GM06990 (cell line): ENCODE results near the gene CSTPP1.

Source experiments
- DNase-seq: peaks from one replicate; pipeline ENCODE4 v3.0.0-alpha.2; 2011; ENCODE audit not compliant: insufficient read length; ENCODE audit errors: extremely low read depth
- H3K27me3 ChIP-seq: replicated peaks from 2 replicates; pipeline ENCODE4 v1.6.0; 2011; ENCODE audit warnings: low read length; ENCODE audit not compliant: control insufficient read depth, insufficient read depth
- H3K36me3 ChIP-seq: 2 replicates; pipeline ENCODE4 v1.5.1; 2011; ENCODE audit warnings: low read length; ENCODE audit not compliant: control insufficient read depth, insufficient read depth
- H3K4me3 ChIP-seq: replicated peaks from 2 replicates; pipeline ENCODE4 v1.5.1; 2011; ENCODE audit warnings: low read depth, mild to moderate bottlenecking, control low read depth, low read length
- TF ChIP-seq, protein P1 (sequence below): IDR thresholded peaks from 2 replicates; pipeline ENCODE4 v1.5.1; 2011; ENCODE audit warnings: low read length, control low read depth, mild to moderate bottlenecking, inconsistent platforms; ENCODE audit not compliant: insufficient read depth, poor library complexity, severe bottlenecking

The CSTPP1 gene

DNA sequence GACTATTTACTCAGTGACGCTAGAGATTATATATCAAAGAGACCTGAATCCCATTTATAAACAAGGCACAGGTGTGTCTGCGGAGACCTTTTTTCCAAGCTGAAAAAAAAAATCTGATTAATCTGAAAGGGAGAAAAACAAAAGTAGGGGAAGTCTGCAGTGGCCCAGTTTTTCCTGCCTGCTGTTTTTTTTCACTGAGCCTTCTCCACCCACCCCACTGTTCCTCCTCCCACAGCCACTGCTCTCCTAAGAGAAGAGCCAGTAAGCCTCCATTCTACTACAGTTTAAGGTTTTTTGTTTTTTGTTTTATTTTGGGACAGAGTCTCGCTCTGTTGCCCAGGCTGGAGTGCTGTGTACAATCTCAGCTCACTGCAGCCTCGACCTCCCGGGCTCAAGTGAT lies 221.7 kb downstream of the CSTPP1 start:
- Histone ChIP-seq H3K4me3 (no peak overlapping the region), H3K36me3 (peaks cover 5% of the 10 kb centered on the region), H3K27me3 (no peaks in the 10 kb centered on the region)
- TF ChIP-seq, protein P1, sequence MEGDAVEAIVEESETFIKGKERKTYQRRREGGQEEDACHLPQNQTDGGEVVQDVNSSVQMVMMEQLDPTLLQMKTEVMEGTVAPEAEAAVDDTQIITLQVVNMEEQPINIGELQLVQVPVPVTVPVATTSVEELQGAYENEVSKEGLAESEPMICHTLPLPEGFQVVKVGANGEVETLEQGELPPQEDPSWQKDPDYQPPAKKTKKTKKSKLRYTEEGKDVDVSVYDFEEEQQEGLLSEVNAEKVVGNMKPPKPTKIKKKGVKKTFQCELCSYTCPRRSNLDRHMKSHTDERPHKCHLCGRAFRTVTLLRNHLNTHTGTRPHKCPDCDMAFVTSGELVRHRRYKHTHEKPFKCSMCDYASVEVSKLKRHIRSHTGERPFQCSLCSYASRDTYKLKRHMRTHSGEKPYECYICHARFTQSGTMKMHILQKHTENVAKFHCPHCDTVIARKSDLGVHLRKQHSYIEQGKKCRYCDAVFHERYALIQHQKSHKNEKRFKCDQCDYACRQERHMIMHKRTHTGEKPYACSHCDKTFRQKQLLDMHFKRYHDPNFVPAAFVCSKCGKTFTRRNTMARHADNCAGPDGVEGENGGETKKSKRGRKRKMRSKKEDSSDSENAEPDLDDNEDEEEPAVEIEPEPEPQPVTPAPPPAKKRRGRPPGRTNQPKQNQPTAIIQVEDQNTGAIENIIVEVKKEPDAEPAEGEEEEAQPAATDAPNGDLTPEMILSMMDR = no peak
- no peak for DNase-seq

DNA sequence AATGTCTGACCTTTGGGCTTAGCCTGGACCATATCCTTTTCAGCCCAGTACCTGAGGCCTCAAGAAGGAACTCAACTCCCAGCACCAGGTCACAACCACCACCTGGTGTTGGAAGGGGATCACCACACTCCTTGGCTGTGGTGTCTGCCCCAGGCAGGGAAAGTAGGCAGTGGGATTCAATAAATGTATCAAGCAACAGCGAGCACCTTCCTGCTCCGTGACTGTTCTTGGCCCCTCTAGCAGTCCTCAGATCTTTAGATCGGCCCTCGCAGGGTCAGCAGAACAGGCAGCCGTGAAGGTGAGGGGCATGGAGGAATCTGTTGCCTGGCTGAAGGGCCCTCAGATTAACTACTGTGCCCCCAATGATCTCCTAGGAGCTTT lies 224.2 kb downstream of the CSTPP1 start:
- H3K36me3 ChIP-seq = peaks cover 16% of the 10 kb centered on the region
- no peaks in the 10 kb centered on the region for H3K27me3 ChIP-seq
- no peak for DNase-seq
- TF ChIP-seq, protein P1 = no peak
- no peak overlapping the region for H3K4me3 ChIP-seq

DNA sequence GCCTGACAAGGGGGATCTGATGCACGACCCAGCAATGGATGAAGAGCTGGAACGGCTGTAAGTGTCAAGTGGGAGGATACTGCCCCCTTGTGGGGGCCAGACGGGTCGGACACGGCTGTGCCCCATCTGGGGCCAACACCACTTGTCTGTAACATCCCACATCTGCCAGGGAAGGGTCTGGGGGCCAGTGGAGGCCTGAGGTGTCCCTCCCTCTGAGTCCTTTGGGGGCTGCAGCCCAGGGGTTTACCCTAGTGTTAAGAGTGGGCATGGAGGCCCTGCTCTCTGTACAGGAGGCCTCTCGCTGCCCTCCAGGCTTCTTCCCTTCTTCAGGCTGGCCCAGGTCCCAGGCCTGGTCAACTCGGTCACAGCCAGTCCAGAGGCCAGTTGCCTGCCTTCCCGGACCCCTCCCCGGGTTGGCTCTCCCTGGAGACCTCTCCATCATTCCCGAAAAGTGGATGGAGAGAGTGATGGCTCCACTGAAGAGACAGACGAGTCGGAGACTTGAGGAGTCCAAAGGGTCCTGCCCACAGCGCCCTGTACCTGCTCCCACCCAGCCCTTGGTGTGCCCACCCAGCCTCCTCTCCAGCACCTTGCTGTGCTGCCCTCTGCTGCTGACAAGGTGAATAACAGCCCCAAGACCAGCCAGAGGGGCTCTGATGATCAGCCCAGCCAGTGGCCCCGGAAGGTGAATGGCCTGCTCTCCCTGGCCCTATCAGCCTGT lies 224.7 kb downstream of the CSTPP1 start:
- Histone ChIP-seq H3K27me3 (no peaks in the 10 kb centered on the region), H3K36me3 (peaks cover 19% of the 10 kb centered on the region), H3K4me3 (no peak overlapping the region)
- TF ChIP-seq, protein P1 = peak; percentile 90
- peak; percentile 59 for DNase-seq

DNA sequence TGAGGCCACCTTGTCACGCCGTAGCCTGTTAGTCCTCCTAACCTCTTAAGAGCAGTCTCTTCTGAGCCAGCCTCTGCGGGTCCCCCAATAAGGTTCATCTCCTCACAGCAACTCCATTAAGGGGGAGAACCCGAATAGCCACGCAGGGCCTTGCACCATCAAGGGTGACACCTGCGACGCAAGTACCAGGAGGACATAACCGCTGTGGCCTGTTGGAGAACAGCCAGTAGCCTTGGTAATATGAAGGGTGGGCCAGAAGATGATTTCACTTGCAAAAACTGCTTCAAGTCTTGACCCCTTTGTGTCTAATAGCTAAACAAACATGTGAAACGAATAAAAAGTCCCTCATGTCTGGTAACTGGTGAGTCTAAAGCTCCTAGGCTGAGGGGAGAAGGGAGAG lies 225.3 kb downstream of the CSTPP1 start:
- peaks cover 25% of the 10 kb centered on the region for H3K36me3 ChIP-seq
- TF ChIP-seq, protein P1 = no peak
- no peaks in the 10 kb centered on the region for H3K27me3 ChIP-seq
- H3K4me3 ChIP-seq = no peak overlapping the region
- no peak for DNase-seq

DNA sequence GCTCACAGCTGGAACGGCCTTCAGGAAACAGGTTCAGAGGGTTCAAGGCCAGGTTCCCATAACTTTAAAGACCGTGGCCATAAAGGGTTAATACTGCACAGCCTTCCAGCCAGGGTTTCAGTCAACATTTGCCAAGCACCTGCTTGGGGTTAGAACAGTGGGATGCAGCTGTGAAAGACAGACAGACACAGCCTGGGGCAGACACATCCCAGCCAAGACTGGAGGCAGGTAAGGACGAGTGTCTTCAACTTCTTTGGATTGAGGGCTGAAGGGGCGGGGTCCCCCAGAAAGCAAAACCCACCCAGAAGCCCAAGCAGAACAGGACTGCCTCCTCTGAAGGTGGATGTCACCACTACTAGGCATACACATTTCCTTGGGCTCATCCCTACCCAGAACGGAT lies 225.9 kb downstream of the CSTPP1 start:
- H3K36me3 ChIP-seq = peaks cover 26% of the 10 kb centered on the region
- TF ChIP-seq, protein P1 = no peak
- no peaks in the 10 kb centered on the region for H3K27me3 ChIP-seq
- no peak for DNase-seq
- H3K4me3 ChIP-seq = no peak overlapping the region

DNA sequence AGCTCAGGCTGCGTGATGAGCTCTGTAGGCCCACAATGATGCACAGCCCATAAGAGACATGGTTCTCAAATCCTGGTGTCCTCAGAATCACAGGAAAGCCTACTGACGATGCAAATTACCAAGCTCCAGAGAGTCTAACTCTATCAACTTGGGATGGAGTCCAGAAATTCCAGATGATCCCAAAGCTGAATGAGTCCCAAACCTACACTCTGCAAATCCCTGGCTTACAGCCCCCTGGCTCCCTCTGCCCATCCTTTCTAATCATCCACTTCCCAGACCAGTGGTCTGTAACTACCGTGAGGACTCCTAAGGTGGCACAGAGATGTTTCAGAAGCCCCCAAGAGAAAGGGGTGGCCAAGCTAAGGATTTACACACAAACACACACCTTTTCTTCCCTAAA lies 226.6 kb downstream of the CSTPP1 start:
- no peak overlapping the region for H3K4me3 ChIP-seq
- peaks cover 32% of the 10 kb centered on the region for H3K36me3 ChIP-seq
- no peak for DNase-seq
- no peaks in the 10 kb centered on the region for H3K27me3 ChIP-seq
- TF ChIP-seq, protein P1 = no peak
